Measurements from ENCODE around the gene ZMYND8.

Gene ZMYND8

DNA sequence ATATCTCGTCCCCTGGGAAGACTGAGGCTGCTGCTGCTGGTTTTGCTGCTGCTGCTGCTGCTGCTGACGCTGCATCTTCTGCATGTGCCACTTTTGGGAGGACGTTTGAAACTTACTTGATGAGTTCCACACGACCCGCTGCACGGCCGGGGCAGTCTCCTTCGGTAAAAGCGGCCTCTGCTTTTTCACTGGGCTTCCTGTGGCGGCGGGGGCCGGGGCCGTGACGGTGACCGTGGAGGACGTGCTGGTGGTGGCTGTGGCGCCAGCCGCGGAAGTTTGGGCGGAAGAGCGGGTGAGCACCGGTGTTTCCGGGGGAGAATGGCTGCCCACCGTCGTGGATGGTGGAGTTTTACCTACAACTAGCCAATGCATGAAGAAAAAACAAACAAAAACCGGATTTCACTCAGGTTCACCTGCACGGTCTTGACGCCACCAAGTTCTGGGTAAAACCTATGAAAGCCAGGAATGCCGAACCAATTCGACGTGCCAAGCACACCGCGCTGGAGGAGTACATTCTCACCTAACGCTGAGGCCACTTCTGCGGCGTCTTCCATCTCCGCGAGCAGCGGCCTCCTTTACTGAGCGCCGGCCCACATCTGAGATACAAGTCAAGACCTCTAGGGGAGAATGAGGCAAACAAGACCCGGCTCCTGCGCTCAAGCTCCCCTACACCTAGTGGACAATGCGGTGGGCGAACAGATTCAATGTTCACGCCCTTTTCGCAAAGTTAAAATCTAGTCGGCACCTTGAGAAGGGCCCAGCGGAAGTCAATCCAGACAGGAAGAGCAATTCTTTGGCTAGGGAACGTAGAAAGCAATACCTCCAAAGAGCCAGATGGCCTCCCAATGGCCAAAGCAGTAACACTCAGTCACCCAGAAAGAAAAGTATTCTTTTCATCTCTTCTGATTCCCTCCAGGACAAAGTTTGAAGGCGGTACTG, 117.5 kb downstream of the ZMYND8 start:
- no peak overlapping the region for H3K27ac ChIP-seq (ENCODE audit: poor library complexity, severe bottlenecking)
- no peaks in the 10 kb centered on the region for H3K27me3 ChIP-seq (ENCODE audit: insufficient read depth, poor library complexity, severe bottlenecking)
- ATAC-seq (ENCODE audit: low read depth) (no peak), DNase-seq (ENCODE audit: low spot score) (no peak)
- no peak for TF ChIP-seq CTCF (IDR thresholded peaks at IDR 0.05; ENCODE audit: poor library complexity, severe bottlenecking)
- no peaks in the 10 kb centered on the region for H3K9me3 ChIP-seq (ENCODE audit: severe bottlenecking)
- H3K36me3 ChIP-seq (ENCODE audit: low read depth) = peaks cover 91% of the 10 kb centered on the region
- no peak overlapping the region for H3K4me3 ChIP-seq (ENCODE audit: severe bottlenecking)
- no peaks in the 10 kb centered on the region for H3K4me1 ChIP-seq (ENCODE audit: insufficient read depth, poor library complexity, severe bottlenecking)

GRCh38 chr20:47237715-47238114, 118.8 kb downstream of the ZMYND8 start:
- peaks cover 91% of the 10 kb centered on the region for H3K36me3 ChIP-seq (ENCODE audit: low read depth)
- no peaks in the 10 kb centered on the region for H3K9me3 ChIP-seq (ENCODE audit: severe bottlenecking)
- H3K4me3 ChIP-seq (ENCODE audit: severe bottlenecking) = no peak overlapping the region
- H3K27ac ChIP-seq (ENCODE audit: poor library complexity, severe bottlenecking) = no peak overlapping the region
- no peak for TF ChIP-seq CTCF (IDR thresholded peaks at IDR 0.05; ENCODE audit: poor library complexity, severe bottlenecking)
- no peaks in the 10 kb centered on the region for H3K4me1 ChIP-seq (ENCODE audit: insufficient read depth, poor library complexity, severe bottlenecking)
- no peaks in the 10 kb centered on the region for H3K27me3 ChIP-seq (ENCODE audit: insufficient read depth, poor library complexity, severe bottlenecking)
- ATAC-seq (ENCODE audit: low read depth) (no peak), DNase-seq (ENCODE audit: low spot score) (no peak)

GRCh38 chr20:47236639-47236900, 119.9 kb downstream of the ZMYND8 start:
- H3K4me1 ChIP-seq (ENCODE audit: insufficient read depth, poor library complexity, severe bottlenecking) = no peaks in the 10 kb centered on the region
- H3K27ac ChIP-seq (ENCODE audit: poor library complexity, severe bottlenecking) = no peak overlapping the region

DNA sequence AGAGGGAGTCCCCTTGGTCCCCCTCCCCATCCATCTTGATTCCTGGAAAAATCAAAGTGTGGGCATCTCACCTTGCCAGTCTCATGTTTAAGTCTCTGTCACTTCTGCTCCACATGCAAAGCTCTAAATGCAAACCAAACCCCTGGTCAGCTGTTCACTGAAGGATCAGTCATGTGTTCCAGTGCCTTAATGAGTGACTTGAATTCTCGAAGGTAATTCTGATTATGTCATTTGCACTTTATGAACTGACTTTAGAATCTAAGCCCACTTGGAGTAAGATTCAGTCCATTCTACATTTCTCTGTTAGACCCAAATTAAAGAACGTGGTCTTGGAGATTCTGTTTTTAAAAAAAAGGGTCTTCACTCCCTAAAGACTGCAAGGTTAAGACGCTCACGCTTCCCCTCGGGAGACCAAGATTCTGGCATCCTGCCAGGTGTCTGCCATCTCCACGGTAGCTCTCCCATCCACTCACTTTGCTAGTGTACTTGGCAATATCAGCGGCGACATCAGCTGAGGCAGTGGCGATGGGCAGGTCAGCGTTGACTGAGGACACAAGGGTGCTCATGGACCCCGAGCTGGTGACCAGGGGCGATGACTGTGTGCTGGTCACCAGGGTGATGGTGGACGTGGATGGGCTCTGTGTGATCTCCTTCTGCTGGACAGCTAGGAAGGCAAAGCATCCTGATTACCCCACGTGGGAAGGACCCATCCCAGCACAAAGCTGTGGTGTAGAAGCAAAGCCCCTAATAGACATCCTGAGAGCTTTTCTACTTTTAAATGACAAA, 120.5 kb downstream of the ZMYND8 start:
- no peak for DNase-seq (ENCODE audit: low spot score)
- ATAC-seq (ENCODE audit: low read depth) = no peak
- Histone ChIP-seq H3K27me3 (ENCODE audit: insufficient read depth, poor library complexity, severe bottlenecking) (no peaks in the 10 kb centered on the region), H3K4me1 (ENCODE audit: insufficient read depth, poor library complexity, severe bottlenecking) (no peaks in the 10 kb centered on the region), H3K27ac (ENCODE audit: poor library complexity, severe bottlenecking) (no peak overlapping the region), H3K9me3 (ENCODE audit: severe bottlenecking) (no peaks in the 10 kb centered on the region), H3K36me3 (ENCODE audit: low read depth) (peaks cover 100% of the 10 kb centered on the region), H3K4me3 (ENCODE audit: severe bottlenecking) (no peak overlapping the region)
- no peak for TF ChIP-seq CTCF (IDR thresholded peaks at IDR 0.05; ENCODE audit: poor library complexity, severe bottlenecking)

More at GRCh38 chr20:47236639-47236900, 119.9 kb downstream of the ZMYND8 start:
- no peak for DNase-seq (ENCODE audit: low spot score)
- no peak overlapping the region for H3K4me3 ChIP-seq (ENCODE audit: severe bottlenecking)
- TF ChIP-seq CTCF (IDR thresholded peaks at IDR 0.05; ENCODE audit: poor library complexity, severe bottlenecking) = no peak
- no peaks in the 10 kb centered on the region for H3K9me3 ChIP-seq (ENCODE audit: severe bottlenecking)
- H3K36me3 ChIP-seq (ENCODE audit: low read depth) = peaks cover 95% of the 10 kb centered on the region
- no peaks in the 10 kb centered on the region for H3K27me3 ChIP-seq (ENCODE audit: insufficient read depth, poor library complexity, severe bottlenecking)
- ATAC-seq (ENCODE audit: low read depth) = no peak

Measured in RWPE2 (cell line).